Cardiac fibroblast (primary cell): ENCODE results near the gene USF3.

Experiments
- DNase-seq, 2 donors: peaks; one replicate each; pipeline versions ENCODE4 v3.0.0 to v3.0.0-alpha.2; 2010; ENCODE audit warnings: low read depth in 2 of 2
- H3K4me3 ChIP-seq, 2 donors: replicated peaks in 1 of 2; 1 replicate in 1 of 2; 2 replicates in 1 of 2; pipeline ENCODE4 v1.5.1; 2011; ENCODE audit warnings: low read depth in 2 of 2, low read length in 2 of 2, mild to moderate bottlenecking in 2 of 2, moderate library complexity in 1 of 2
- TF ChIP-seq, protein P1 (sequence below): IDR thresholded peaks from one replicate; pipeline ENCODE4 v1.5.1; 2011; ENCODE audit warnings: low read depth, mild to moderate bottlenecking, low read length, inconsistent platforms

USF3 gene

DNA sequence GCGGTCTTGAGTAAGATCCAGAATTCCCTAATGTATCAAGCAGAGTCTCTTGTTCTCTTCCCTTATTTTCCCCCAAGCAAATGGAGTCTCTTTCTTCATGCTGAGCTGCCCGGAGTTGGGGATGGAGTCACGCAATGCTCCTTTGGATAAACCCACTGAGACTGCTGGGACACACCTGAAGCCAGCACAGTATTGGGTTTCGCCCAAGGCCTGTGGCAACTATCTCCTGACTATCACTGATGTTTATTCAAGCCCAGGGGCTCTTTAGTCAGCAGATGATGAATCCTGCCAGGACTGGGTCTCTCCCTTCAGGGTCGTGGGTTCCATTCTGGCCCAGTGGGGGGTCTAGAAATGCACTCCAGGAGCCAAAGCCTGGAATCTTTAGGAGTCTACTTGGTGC, 11.3 kb downstream of the USF3 start:
- TF ChIP-seq, protein P1, sequence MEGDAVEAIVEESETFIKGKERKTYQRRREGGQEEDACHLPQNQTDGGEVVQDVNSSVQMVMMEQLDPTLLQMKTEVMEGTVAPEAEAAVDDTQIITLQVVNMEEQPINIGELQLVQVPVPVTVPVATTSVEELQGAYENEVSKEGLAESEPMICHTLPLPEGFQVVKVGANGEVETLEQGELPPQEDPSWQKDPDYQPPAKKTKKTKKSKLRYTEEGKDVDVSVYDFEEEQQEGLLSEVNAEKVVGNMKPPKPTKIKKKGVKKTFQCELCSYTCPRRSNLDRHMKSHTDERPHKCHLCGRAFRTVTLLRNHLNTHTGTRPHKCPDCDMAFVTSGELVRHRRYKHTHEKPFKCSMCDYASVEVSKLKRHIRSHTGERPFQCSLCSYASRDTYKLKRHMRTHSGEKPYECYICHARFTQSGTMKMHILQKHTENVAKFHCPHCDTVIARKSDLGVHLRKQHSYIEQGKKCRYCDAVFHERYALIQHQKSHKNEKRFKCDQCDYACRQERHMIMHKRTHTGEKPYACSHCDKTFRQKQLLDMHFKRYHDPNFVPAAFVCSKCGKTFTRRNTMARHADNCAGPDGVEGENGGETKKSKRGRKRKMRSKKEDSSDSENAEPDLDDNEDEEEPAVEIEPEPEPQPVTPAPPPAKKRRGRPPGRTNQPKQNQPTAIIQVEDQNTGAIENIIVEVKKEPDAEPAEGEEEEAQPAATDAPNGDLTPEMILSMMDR: no peak
- DNase-seq: no peak
- H3K4me3 ChIP-seq: no peak overlapping the region

DNA sequence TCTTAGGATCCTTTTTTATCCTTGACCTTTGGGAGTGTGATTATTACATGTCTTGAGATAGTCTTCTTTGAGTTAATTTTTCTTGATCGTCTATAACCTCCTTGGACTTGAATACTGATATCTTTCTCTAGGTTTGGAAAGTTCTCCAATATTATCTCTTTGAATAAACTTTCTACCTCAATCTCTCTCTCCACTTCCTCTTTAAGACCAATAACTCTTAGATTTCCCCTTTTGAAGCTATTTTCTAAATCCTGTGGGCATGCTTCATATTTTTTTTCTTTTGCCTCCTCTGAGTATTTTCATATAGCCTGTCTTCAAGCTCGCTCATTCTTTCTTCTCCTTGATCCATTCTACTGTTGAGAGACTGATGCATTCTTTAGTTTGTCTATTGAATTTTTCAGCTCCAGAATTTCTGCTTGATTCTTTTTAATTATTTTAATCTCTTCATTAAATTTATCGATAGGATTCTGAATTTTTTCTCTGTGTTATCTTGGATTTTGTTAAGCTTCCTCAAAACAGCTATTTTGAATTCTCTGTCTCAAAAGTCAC, 12.1 kb downstream of the USF3 start:
- DNase-seq: no peak
- TF ChIP-seq, protein P1: no peak
- no peak overlapping the region for H3K4me3 ChIP-seq

DNA sequence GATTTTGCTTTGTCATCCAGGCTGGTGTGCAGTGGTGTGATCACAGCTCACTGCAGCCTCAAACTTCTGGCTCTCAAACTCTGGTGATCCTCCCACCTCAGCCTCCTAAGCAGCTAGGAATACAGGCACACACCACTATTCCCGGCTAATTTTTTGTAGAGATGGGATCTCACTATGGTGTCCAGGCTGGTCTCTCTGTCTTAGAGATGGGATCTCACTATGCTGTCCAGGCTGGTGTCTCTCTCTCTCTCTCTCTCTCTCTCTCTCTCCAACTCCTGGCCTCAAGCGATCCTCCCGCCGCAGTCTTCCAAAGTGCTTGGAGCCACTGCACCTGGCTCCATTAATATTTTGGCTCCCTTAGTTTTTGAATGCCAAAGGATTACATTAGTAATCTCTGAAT, 17.7 kb downstream of the USF3 start:
- no peak for DNase-seq
- H3K4me3 ChIP-seq: no peak overlapping the region
- TF ChIP-seq, protein P1: no peak

DNA sequence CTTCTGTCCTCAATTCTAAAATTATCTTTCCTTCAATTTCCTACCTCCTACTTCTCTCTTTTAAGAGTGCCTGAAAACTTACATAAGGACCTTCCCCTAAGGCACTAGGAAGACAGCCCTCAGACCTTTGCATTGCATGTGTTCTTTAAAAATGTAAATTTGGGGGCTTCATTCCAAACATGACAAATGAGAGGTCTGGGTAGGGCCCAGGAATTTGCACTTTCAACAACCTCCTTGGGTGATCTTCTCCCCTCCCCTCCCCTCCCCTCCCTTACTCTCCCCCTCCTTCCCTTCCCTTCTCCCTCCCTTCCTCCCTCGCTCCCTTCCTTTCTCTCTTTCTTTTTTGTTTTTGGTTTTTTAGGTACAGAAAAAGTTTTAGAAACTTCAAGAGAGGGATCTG, 18.7 kb downstream of the USF3 start:
- DNase-seq: no peak
- H3K4me3 ChIP-seq: no peak overlapping the region
- TF ChIP-seq, protein P1: no peak

DNA sequence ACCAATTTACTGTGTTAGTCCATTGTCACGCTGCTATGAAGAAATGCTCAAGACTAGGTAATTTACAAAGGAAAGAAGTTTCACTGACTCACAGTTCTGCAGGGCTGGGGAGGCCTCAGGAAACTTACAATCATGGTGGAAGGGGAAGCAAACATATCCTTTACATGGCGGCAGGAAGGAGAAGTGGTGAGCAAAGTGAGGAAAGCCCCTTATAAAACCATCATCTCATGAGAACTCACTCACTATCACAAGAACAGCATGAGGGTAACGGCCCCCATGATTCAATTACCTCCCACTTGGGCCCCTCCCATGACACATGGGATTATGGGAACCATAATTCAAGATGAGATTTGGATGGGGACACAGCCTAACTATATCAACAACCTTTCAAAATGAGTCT, 20.2 kb downstream of the USF3 start:
- TF ChIP-seq, protein P1: no peak
- no peak overlapping the region for H3K4me3 ChIP-seq
- DNase-seq: no peak

DNA sequence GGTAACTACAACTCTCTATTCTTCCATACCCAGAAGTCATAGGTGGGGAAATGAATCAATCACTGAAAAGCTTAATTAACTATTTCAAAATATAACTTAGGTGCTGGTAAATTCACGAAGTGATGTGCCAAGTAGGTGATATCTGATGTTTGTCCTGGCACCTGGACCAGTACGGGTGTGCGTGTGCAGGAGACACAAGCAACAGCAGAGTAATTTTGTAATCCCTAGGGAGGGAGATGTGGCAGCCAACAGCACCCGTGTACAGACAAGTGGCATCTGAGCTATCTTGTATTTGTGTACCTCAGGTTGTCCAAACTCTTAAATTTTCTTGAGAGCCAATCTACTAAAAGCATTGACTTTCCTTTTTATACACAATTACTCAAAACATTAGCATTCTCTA, 22.8 kb downstream of the USF3 start:
- H3K4me3 ChIP-seq: no peak overlapping the region
- TF ChIP-seq, protein P1: no peak
- DNase-seq: no peak

DNA sequence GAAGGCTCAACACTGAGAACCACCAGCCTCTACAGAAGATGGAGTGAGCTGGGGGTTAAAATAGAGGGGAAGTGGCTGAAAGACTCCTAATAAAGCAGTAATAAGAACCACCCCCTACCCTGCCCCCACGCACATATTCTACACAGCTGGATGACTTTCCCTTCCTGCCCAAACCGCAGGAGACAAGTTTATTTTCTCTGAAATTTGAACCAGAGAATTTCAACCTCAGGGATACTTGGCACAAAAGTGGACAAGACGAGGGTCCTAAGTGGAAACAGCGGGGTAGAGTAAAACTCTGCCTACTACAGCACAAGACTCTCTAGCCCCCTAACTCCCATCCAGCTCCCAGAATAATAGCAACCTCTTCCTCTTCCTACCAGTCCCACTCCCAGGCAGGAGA, 28.4 kb downstream of the USF3 start:
- peak; percentile 17 to 34 for DNase-seq
- TF ChIP-seq, protein P1: no peak
- H3K4me3 ChIP-seq: no peak overlapping the region
